ENCODE data around the gene OR7D4. TPM values are rescaled to one million over a fixed set of nuclear protein-coding genes. Genes with fewer than 3 reads are reported as not detected.

The OR7D4 gene
- total RNA-seq, 4 donors from 2014 or later: not detected

DNA sequence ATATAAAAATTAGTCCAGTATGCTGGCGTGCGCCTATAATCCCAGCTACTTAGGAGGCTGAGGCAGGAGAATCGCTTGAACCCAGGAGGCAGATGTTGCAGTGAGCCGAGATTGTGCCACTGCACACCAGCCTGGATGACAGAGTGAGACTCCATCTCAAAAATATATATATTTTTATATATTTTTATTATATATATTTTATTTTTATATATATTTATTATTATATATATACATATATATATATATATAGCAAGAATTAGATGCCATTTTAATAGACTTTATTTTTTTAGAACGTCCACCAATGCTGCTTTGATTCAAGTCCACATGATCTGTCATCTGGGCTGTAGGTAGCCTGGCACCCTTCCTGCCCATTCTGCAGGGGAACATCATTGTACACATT, 44.1 kb downstream of the OR7D4 start:
- Histone ChIP-seq H3K27ac (no peak overlapping the region), H3K36me3 (no peaks in the 10 kb centered on the region), H3K9me3 (no peaks in the 10 kb centered on the region), H3K27me3 (no peaks in the 10 kb centered on the region), H3K4me3 (no peak overlapping the region), H3K4me1 (no peaks in the 10 kb centered on the region)
- DNase-seq: no peak
- in situ Hi-C loops (cut with MboI; ENCODE audit: low pct_ligation_motif_present in 1 of 4, low pct_unique_long_range_greater_than_20kb in 1 of 4, low sequenced_read_pairs in 3 of 4) (no loop called here), intact Hi-C loops (cut with DNase I; ENCODE audit: low total_unique reads) (no loop called here)
- 67 to 93% methylated on average over 2 to 5 of the region's 5 CpGs for WGBS, 2 donors (ENCODE audit: low coverage in 1 of 2)
- TF ChIP-seq POLR2AphosphoS5 (IDR thresholded peaks at IDR 0.05) (no peak), POLR2A (IDR thresholded peaks at IDR 0.05) (no peak), EP300 (IDR thresholded peaks at IDR 0.05; ENCODE audit: low read depth) (no peak)
- TF ChIP-seq, protein P1, sequence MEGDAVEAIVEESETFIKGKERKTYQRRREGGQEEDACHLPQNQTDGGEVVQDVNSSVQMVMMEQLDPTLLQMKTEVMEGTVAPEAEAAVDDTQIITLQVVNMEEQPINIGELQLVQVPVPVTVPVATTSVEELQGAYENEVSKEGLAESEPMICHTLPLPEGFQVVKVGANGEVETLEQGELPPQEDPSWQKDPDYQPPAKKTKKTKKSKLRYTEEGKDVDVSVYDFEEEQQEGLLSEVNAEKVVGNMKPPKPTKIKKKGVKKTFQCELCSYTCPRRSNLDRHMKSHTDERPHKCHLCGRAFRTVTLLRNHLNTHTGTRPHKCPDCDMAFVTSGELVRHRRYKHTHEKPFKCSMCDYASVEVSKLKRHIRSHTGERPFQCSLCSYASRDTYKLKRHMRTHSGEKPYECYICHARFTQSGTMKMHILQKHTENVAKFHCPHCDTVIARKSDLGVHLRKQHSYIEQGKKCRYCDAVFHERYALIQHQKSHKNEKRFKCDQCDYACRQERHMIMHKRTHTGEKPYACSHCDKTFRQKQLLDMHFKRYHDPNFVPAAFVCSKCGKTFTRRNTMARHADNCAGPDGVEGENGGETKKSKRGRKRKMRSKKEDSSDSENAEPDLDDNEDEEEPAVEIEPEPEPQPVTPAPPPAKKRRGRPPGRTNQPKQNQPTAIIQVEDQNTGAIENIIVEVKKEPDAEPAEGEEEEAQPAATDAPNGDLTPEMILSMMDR (IDR thresholded peaks at IDR 0.05): no peak

DNA sequence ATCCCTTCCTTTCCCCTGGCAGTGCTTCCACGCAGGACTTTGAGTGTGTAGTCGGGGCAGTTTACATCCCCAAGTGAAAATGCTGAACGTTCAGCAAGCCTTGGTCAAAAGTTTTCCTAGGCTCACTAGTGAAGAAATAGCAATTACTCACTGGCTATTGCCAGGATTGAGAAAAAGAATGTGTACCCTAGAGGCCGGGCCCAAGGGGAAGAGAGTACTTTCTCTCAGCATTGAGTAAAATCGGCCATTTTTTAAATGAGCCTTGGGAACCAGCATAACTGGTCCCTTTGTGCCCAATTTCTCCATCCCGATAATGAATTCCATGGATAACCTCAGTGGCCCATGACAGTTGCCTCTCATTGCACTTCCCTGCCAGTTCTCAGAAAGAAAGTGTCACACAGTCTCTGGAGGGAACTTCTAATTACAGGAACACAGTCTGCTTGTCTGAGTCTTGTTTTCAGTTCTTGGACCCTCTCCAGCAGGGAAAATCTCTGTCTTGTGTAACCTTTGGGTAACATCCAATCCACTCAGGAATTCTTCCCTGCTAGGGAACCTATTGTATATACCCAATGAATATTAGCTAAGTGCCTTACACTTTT, 47.9 kb downstream of the OR7D4 start:
- 86% methylated on average over 1 to 6 of the region's 6 CpGs for WGBS, 2 donors (ENCODE audit: low coverage in 1 of 2)
- H3K4me3 ChIP-seq: no peak overlapping the region
- no peaks in the 10 kb centered on the region for H3K9me3 ChIP-seq
- no peak for DNase-seq
- no peaks in the 10 kb centered on the region for H3K27me3 ChIP-seq
- no peak for TF ChIP-seq POLR2AphosphoS5 (IDR thresholded peaks at IDR 0.05)
- TF ChIP-seq EP300 (IDR thresholded peaks at IDR 0.05; ENCODE audit: low read depth): no peak
- no peak for TF ChIP-seq POLR2A (IDR thresholded peaks at IDR 0.05)
- TF ChIP-seq, protein P1 (IDR thresholded peaks at IDR 0.05): no peak
- in situ Hi-C loops (cut with MboI; ENCODE audit: low pct_ligation_motif_present in 1 of 4, low pct_unique_long_range_greater_than_20kb in 1 of 4, low sequenced_read_pairs in 3 of 4): no loop called here
- peaks cover 0 to 4% (median 0%) of the 10 kb centered on the region in 4 donors for H3K36me3 ChIP-seq
- intact Hi-C loops (cut with DNase I; ENCODE audit: low total_unique reads): no loop called here
- no peak overlapping the region for H3K27ac ChIP-seq
- no peaks in the 10 kb centered on the region for H3K4me1 ChIP-seq

DNA sequence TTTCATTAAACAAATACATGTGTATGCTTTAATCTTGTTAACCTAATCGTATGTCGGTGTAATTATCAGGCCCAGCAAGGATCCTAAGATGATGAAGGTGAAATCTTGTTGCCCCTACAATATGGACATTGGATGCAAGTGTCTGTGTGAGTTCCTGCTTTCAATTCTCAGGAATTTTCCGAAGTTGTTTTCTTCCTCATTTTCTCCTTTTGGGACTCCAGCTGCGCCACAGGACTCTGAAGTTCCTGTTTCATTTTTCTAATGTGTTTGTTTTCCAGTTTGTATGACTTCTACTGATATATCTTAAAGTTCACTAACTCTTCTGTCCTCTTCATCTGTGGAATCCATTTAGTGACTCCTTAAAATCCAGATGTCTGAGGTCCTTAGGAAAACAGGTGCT, 52.5 kb downstream of the OR7D4 start:
- WGBS, 2 donors (ENCODE audit: low coverage in 1 of 2): 93 to 97% methylated on average over 4 of the region's 4 CpGs
- Histone ChIP-seq H3K9me3 (no peaks in the 10 kb centered on the region), H3K4me1 (no peaks in the 10 kb centered on the region), H3K36me3 (peaks cover under 1 to 32% (median 9%) of the 10 kb centered on the region in 4 donors), H3K4me3 (no peak overlapping the region), H3K27ac (no peak overlapping the region), H3K27me3 (no peaks in the 10 kb centered on the region)
- intact Hi-C loops (cut with DNase I; ENCODE audit: low total_unique reads) (no loop called here), in situ Hi-C loops (cut with MboI; ENCODE audit: low pct_ligation_motif_present in 1 of 4, low pct_unique_long_range_greater_than_20kb in 1 of 4, low sequenced_read_pairs in 3 of 4) (no loop called here)
- TF ChIP-seq EP300 (IDR thresholded peaks at IDR 0.05; ENCODE audit: low read depth) (no peak), POLR2AphosphoS5 (IDR thresholded peaks at IDR 0.05) (no peak), POLR2A (IDR thresholded peaks at IDR 0.05) (no peak)
- TF ChIP-seq, protein P1 (IDR thresholded peaks at IDR 0.05): no peak
- no peak for DNase-seq

DNA sequence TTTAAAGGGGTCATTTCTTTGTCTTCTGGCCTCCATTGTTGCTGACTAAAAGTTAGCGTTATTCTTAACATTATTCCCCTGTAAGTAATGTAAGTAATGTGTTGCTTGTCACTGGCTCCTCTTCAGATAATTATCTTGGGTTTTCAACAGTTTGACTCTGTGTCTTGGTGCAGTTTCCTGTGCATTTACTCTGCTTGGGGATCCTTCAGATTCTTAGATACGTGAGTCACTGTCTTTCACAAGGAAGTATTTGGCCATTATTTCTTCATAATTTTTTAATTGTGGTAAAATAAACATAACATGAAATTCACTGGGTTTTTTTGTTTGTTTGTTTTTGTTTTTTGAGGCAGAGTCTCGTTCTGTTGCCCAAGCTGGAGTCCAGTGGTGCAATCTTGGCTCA, 54.1 kb downstream of the OR7D4 start:
- 86 to 89% methylated on average over 1 to 3 of the region's 3 CpGs for WGBS, 2 donors (ENCODE audit: low coverage in 1 of 2)
- intact Hi-C loops (cut with DNase I; ENCODE audit: low total_unique reads) (no loop called here), in situ Hi-C loops (cut with MboI; ENCODE audit: low pct_ligation_motif_present in 1 of 4, low pct_unique_long_range_greater_than_20kb in 1 of 4, low sequenced_read_pairs in 3 of 4) (no loop called here)
- Histone ChIP-seq H3K4me3 (no peak overlapping the region), H3K4me1 (no peaks in the 10 kb centered on the region), H3K27me3 (no peaks in the 10 kb centered on the region), H3K9me3 (peaks cover 9 to 12% of the 10 kb centered on the region in 2 donors), H3K36me3 (peaks cover 4 to 48% (median 19%) of the 10 kb centered on the region in 4 donors), H3K27ac (no peak overlapping the region)
- DNase-seq: no peak
- TF ChIP-seq EP300 (IDR thresholded peaks at IDR 0.05; ENCODE audit: low read depth) (no peak), POLR2A (IDR thresholded peaks at IDR 0.05) (no peak), POLR2AphosphoS5 (IDR thresholded peaks at IDR 0.05) (no peak)
- TF ChIP-seq, protein P1 (IDR thresholded peaks at IDR 0.05): no peak

Data from transverse colon (tissue), 4 donors.